HS-27A (cell line): ENCODE measurements around the gene NRXN3.

Source experiments
- DNase-seq: peaks from one replicate; pipeline ENCODE4 v3.0.0-alpha.2; 2012; ENCODE audit warnings: low read depth, missing footprints

The NRXN3 gene

GRCh38 chr14:79356040-79356439 is 1185.9 kb downstream of the NRXN3 start:
- no peak for DNase-seq

GRCh38 chr14:79357307-79357706 is 1187.1 kb downstream of the NRXN3 start:
- DNase-seq, result no peak

- no peak for DNase-seq
Observed at GRCh38 chr14:79363291-79363690, 1193.1 kb downstream of the NRXN3 start.

GRCh38 chr14:79369359-79370332 is 1199.5 kb downstream of the NRXN3 start:
- peak; percentile 4 for DNase-seq

GRCh38 chr14:79370969-79371368 is 1200.8 kb downstream of the NRXN3 start:
- no peak for DNase-seq

GRCh38 chr14:79373451-79373850 is 1203.3 kb downstream of the NRXN3 start:
- DNase-seq, result no peak

- DNase-seq, result no peak
Observed at GRCh38 chr14:79375356-79375755, 1205.2 kb downstream of the NRXN3 start.

- DNase-seq, result no peak
Observed at GRCh38 chr14:79376557-79376956, 1206.4 kb downstream of the NRXN3 start.

- no peak for DNase-seq
Observed at GRCh38 chr14:79378020-79378419, 1207.8 kb downstream of the NRXN3 start.

GRCh38 chr14:79379266-79379665 is 1209.1 kb downstream of the NRXN3 start:
- no peak for DNase-seq

GRCh38 chr14:79383031-79383430 is 1212.9 kb downstream of the NRXN3 start:
- no peak for DNase-seq

- DNase-seq, result no peak
Observed at GRCh38 chr14:79383475-79383874, 1213.3 kb downstream of the NRXN3 start.

GRCh38 chr14:79395061-79395460 is 1224.9 kb downstream of the NRXN3 start:
- peak; percentile 12 for DNase-seq

GRCh38 chr14:79404874-79405511 is 1234.8 kb downstream of the NRXN3 start:
- no peak for DNase-seq

- no peak for DNase-seq
Observed at GRCh38 chr14:79405512-79405910, 1235.3 kb downstream of the NRXN3 start.

GRCh38 chr14:79407572-79407971 is 1237.4 kb downstream of the NRXN3 start:
- DNase-seq, result no peak

- no peak for DNase-seq
Observed at GRCh38 chr14:79408696-79409095, 1238.5 kb downstream of the NRXN3 start.

- DNase-seq, result no peak
Observed at GRCh38 chr14:79411403-79412174, 1241.4 kb downstream of the NRXN3 start.

- no peak for DNase-seq
Observed at GRCh38 chr14:79412822-79413221, 1242.6 kb downstream of the NRXN3 start.

- DNase-seq, result no peak
Observed at GRCh38 chr14:79413734-79414428, 1243.7 kb downstream of the NRXN3 start.

- no peak for DNase-seq
Observed at GRCh38 chr14:79415726-79416125, 1245.6 kb downstream of the NRXN3 start.

- no peak for DNase-seq
Observed at GRCh38 chr14:79417961-79418360, 1247.8 kb downstream of the NRXN3 start.
